Endometrium (tissue), 2 donors: ENCODE measurements around the gene CDH13.

ENCODE experiments used
- FAIRE-seq: peaks from 2 replicates; lab custom pipeline; 2012; peaks lifted over from hg19 to GRCh38; lab: Jason Lieb, UNC
- donor health status: control.
- donor health status: control.

Gene CDH13

DNA sequence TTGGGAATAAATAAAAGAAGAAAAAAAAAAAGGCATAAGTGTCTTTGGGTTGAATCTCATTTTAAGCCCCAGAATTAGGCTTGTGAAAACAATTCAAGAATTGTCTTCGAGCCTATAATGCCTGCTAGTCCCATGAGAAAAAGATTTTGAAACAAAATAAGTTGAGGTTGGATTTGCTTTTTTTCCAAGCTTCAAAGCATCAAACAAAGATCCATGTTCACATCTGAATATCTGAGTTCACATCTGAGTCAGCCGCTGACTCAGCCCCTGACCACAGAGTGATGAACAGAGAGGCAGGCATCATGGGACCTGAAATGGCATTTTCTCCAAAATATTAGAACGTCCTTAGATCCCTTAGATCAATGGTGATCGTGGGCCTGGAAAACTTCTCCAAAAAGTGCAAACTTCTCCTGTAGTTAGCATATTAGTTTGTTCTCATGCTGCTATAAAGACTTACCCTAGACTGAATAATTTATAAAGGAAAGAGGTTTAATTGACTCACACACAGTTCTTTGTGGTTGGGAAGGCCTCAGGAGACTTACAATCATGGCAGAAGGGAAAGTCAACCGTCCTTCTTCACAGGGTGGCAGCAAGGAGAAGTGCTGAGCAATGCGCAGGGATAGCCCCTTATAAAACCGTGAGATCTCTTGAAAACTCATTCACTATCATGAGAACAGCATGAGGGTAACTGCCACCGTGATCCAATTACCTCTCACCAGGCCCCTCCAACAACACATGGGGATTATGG lies 886.4 kb downstream of the CDH13 start:
- no peak for FAIRE-seq

DNA sequence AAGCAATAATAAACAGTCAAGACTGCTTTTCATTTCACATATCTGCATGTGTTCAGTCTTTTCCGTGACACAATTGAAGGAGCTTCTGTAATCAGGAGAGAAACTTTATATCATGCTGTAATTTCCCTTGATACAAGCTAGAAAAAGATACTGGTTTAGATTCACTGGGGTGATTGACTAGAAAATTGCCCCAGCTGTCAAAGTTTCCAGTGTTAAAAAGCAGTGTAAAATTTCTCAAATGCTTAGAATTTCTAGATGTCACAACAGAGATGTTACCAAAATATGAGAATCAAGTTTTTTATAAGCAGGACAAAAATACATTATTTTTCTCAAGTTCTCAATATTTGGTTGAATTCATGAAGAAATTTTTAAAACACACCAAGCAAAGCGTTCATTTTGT lies 888.6 kb downstream of the CDH13 start:
- no peak for FAIRE-seq

GRCh38 chr16:83516931-83517330 lies 890.2 kb downstream of the CDH13 start:
- no peak for FAIRE-seq

DNA sequence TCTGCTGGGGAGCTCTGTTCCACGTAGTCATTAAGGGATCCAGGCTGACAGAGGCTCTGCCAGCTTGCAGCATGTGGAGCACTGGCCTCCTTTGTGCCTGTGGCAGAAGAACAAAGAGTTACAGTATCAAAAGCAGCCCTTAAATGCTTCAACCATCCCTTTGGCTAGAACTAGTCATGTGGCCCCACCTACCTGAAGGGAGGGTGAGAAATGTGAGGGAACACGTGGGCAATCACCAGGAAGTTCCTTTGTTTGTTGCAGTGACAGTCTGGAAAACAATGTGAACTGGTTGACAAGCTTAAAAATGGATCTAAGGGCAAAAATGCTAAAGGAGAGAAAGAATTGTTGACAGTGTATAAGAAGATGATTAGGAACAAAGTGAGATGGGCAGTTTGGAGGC lies 890.6 kb downstream of the CDH13 start:
- FAIRE-seq: no peak

DNA sequence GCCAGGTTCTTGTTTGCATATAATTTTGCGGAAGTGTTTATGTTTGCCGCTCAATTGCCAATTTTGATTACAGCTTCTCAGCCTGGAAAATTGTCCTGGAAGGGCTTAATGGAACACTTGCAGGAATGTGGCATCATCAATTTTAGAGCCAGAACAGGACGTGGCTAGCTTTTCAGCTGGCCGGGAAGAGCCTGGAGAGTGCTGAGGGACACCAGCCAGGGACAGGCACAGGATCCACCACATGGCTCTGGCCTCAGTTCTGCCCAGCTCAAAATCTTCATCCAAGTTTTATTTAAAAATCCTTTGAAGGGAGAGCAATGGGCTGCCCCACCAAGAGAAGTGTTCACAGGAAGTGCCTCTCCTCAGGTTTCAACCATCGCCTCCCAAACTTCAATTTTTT lies 893.8 kb downstream of the CDH13 start:
- no peak for FAIRE-seq

GRCh38 chr16:83530293-83530692 lies 903.5 kb downstream of the CDH13 start:
- no peak for FAIRE-seq

- FAIRE-seq: no peak
Observed at GRCh38 chr16:83532634-83533033, 905.9 kb downstream of the CDH13 start.

DNA sequence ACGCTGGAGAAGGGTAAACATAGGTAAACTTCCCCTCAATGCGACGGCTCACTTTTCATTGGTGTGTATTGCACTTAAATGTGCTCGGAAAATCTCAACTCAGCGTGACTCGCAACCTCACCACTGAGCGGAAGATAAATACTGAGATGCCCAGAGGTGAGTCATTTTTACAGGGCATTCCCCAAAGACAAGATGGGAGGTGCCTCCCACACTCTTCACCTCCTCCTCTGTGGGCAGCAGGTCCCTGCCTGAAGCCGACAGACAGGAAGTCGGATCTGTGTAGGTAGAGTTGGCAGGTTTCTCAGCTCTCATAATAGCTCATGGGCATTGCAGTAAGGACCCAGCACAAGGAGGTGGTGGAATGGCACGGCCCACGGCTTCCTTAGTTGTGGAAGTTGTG lies 906.4 kb downstream of the CDH13 start:
- no peak for FAIRE-seq

GRCh38 chr16:83538707-83539106 lies 911.9 kb downstream of the CDH13 start:
- no peak for FAIRE-seq

DNA sequence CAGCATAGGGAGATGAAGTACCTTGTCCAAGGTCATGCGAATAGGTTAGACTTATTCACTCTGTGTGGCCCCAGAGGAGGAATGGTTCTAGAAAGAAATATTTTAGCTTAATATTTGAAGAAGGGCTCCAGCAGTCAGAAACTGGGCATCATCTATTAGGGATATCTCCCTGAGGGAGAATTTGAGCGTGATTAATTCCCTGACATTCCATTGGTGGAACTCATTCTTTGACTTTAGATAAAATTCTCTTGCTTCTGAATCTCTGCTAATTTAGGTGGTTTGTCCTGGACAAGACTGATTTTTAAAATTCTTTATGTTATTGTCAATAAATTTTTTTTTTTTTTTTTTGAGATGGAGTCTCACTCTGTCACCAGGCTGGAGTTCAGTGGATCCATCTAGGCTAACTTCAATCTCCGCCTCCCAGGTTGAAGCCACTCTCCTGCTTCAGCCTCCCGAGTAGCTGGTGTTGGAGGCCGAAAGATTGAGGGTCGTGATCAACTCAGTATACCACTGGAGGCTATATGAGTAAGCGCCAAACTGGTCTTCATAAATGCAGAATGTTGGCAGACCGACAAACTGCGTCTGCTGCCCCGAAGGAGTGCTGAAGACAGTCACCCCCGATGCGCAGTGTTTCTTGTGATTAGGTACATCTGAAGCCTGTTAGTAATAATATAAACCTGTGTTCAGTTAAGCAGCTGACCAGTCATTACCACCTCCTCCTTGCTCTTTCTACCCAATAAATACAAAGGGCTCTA lies 913.1 kb downstream of the CDH13 start:
- no peak for FAIRE-seq

DNA sequence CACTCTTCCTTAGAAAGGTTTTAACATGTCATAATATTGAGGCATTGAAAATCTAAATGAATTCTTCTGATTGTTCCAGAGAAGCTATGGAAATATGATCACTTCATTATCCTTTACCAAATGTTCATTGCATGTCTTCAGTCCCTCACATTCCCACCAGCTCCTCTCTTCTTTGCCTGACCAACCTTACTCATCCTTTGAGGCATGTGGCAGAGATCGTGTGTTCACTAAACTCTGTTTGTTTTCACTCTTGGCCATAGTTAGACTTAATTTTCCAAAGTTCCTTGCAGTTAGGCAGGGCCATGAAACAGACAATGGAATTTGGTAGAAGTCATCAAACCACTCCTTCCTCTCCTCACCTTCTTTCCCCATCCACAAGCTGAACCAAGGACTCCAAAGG lies 914.5 kb downstream of the CDH13 start:
- FAIRE-seq: no peak

- no peak for FAIRE-seq
Observed at GRCh38 chr16:83542491-83542890, 915.7 kb downstream of the CDH13 start.

DNA sequence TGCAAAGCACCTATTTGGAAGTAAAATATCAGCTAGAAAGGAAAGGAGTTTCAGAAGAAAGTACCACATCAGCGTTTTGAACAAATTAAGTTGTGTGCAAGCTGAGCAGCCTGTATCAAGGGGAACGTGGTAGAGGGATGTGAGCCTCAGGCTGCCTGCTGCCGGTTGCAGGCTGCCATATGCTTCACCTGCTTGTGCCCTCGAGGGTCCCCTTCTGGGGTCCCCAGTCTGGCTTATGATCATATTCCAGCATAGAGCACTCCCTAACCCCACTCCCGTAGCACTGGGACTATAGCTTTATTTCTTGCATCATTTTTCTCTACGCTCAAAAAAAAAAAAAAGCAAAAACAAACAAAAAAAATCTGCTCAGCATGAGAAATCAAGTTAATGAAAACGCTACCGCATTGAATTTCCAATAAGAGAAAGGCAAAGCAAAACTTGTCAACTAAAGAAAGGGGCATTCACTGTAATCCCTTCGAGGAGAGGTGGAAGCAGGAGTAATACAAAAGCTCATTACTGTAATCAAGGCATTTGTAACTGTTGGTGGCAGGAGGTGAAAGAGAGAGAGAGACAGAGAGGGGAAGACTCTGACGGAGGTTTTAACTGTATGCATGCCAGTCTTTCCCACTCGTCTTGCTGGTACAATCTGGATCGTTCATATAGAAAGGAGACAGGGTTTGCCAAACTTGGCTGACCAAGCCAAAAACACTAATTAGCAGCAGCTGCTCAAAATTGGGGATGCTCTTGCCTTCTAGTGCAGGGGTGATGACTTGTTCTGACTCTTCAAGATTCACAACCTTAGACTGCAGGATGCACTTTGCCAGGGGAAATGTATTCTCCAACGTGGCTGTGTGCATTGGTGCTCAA lies 922.8 kb downstream of the CDH13 start:
- no peak for FAIRE-seq

DNA sequence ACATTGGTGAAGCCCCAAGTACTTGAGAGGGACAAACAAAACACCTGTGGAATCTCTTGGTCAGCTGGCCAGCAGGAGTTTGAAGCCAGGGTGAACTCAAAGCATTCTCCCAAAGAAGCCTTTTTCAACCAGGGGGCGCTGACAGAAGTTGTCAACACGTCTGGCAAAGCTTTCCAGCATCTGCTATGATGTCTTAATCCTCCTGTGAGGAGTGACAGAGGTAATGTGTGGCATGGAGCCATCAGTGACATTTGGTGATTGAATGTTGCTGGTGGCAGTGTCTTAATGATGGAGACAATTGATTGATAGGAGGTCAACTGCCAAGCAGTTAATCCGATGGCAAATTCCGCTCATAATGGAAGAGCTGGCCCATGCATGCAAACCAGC lies 923.4 kb downstream of the CDH13 start:
- FAIRE-seq: no peak

DNA sequence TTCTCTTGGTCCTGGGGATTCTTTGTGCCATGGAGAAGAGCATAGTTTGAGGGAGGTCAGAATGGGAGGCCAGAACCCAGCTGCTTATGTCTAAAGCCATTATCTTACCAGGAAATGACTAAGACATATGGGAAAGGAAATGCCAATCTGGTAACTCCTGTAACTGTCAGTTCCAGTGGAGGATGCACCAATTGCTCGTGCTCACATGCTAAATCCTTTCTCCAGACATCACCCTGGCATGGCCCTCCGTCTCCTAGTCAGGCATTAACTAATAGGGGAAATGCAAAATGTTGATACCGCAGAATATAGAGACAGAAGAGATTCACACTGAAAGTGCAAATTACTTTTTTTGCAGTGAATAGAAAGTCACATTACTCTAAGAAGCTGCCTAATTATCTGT lies 925.5 kb downstream of the CDH13 start:
- FAIRE-seq: no peak

DNA sequence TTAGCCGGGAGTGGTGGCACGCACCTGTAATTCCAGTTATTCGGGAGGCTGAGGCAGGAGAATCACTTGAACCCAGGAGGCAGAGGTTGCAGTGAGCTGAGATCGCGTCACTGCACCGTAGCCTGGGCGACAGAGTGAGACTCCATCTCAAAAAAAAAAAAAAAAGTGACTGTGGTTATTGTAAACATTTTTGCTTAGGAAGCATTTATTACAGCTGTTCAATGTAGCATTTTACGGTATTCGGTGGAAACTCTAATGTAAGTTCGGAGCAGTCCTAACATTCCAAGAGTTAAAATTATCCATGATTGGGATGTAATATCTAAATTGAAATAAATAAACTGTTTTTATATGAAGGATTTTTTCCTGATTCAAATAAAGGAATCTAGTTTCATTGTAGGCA lies 926.2 kb downstream of the CDH13 start:
- no peak for FAIRE-seq

DNA sequence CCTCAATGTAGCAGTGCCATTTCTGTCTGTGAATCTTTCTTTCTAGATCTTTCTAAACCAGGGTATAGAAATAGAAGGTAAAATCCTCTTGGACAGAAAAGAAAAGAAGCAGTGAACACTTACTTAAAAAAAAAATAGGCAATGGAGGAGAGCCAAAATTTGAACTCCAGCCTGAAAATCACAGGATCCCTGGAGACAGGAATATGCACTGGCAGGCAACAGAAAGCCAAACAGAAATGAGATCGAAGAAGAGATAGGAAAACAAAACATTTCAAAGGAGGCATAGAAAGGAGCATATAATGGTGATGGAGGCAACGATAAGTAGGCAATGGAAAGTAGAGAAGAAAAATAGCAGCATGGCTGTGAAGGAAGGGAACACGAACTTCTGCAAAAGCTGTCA lies 927.3 kb downstream of the CDH13 start:
- FAIRE-seq: no peak

DNA sequence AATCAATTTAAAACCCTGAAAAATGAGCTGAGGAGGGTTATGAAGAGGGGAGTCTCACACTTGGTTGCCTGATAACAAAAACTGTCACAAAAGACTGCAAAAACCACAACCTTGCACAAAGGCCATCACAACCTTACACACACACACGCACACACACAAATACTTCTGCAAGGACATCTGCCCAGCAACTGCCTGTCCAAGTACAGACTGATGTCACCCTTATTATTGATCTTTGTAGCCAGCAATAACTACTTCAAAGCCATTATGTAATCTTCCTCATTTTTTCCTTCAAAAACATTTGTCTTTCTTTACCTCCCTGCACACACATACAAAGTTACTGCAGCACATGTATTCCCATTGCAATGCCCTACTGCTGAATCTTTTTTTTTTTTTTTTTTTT lies 927.8 kb downstream of the CDH13 start:
- FAIRE-seq: no peak

GRCh38 chr16:83561876-83562275 lies 935.1 kb downstream of the CDH13 start:
- no peak for FAIRE-seq

DNA sequence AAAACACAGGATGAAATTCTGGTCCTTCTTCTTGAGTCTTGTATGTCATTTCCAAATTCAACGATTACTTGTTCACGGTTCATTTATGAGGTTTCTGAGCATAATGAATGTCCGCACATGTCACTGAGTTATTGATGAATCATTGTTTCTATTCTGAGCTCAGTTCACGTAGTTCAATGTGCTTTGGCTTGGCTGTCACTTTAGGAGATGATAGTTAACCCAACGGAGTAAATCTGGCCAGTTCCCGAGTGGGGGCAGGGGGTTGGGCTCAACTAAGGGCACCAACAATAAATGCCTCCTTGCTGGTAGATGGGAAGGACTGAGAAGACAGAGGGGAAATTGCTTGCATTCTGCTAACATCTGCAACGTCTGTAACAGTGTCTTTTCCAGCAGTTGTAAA lies 941.6 kb downstream of the CDH13 start:
- no peak for FAIRE-seq

DNA sequence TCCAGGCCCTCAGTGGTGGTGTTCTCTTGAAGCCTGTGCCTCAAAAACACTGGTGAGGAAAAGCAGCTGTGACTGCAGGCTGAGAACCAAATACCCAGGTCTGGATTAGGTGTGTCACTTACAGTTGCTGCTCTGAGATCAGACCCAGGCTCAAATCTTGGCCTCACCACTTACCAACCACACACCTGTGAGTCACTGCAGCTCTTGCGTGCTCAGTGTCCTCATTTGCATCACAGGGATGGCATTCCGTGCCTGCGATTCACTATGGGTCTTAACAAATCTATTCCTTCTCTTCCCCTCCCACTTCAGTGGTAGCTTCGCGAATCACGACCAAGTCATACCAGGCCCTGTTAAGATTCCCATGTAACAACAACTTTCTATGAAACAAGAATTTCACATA lies 947.6 kb downstream of the CDH13 start:
- FAIRE-seq: no peak

DNA sequence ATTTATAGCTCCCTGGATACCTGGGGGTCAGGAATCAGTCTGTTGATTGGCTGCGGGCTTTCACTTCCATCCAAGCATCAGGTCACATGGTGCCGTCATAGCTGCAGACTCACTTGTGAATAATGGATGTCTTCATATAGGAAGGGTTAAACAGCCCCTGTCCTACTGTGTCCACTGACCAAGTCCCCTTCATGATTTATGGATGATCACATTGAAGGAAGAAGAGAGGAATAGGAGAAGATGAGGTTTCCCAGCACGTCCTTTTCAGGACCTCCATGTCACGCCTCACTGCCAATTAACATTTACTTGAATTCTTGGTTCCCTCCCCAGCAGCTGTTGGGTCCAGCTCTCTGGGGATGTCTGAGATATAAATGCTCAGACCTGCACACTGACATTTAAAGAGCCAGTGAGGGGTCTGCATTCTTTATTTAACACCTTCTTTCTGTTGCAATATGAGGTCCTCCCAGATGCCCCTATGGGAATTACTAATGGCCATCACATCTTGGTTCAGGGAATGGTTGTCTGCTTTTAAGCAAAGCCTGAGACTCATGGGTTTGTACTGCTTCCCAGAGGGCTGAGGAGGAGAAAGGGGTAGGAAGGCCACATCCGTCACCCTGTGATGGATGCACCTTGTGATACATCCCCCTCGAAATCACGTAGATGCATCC lies 950.4 kb downstream of the CDH13 start:
- no peak for FAIRE-seq
